ENCODE results near the gene GARIN5A.

The GARIN5A gene

GRCh38 chr19:50507376-50507775 is 30.7 kb upstream of the GARIN5A start:
- DNase-seq (ENCODE audit: low read depth): no peak
- TF ChIP-seq CTCF (IDR thresholded peaks at IDR 0.05; ENCODE audit: insufficient read depth, low read depth, low read length, missing control alignments): no peak
- no peak overlapping the region for H3K4me3 ChIP-seq (ENCODE audit: low read depth, low read length)

DNA sequence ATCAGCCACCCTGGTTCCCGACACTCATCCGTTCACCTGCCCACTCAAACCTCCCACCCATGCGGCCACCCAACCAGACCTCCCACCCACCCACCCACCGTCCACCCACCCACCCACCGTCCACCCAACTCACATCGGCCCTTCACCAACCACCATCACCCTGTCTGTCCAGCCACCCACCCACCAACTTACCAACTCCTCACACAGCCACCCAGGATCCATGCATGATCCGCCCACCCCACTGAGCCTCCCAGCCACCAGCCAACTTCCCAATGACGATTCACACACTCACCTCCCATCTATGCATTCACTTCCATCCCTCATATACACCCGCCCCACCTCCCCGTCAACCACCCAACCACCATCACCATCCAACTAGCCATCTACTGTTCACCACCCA is 30.1 kb upstream of the GARIN5A start:
- no peak for TF ChIP-seq CTCF (IDR thresholded peaks at IDR 0.05; ENCODE audit: insufficient read depth, low read depth, low read length, missing control alignments)
- no peak for DNase-seq (ENCODE audit: low read depth)

GRCh38 chr19:50505856-50506611 is 29.4 kb upstream of the GARIN5A start:
- no peak overlapping the region for H3K4me3 ChIP-seq (ENCODE audit: low read depth, low read length)
- DNase-seq (ENCODE audit: low read depth): no peak
- TF ChIP-seq CTCF (IDR thresholded peaks at IDR 0.05; ENCODE audit: insufficient read depth, low read depth, low read length, missing control alignments): no peak

More for the DNA sequence above, 30.1 kb upstream of the GARIN5A start:
- H3K4me3 ChIP-seq (ENCODE audit: low read depth, low read length): no peak overlapping the region

GRCh38 chr19:50501568-50502475 is 25.2 kb upstream of the GARIN5A start:
- TF ChIP-seq CTCF (IDR thresholded peaks at IDR 0.05; ENCODE audit: insufficient read depth, low read depth, low read length, missing control alignments): no peak
- no peak for DNase-seq (ENCODE audit: low read depth)
- no peak overlapping the region for H3K4me3 ChIP-seq (ENCODE audit: low read depth, low read length)

DNA sequence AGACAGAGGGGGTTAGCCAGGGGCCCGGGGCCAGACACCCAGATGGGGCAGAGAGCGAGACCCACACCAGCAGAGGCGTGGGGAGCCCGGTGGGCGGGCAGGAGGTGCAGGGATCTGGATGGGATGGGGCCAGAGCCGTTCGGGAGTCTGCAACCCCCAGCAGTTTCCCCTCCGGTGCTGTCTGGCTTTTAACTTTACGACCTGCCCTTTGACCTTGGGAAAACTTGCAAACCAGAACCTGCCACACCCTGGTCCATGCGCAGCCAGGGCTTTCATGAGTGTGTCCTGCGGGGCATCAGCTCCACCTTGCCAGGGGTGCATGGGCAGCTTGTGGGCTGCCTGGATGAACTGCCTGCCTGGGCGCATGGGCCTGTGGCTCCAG is 24.5 kb upstream of the GARIN5A start:
- TF ChIP-seq CTCF (IDR thresholded peaks at IDR 0.05; ENCODE audit: insufficient read depth, low read depth, low read length, missing control alignments): no peak
- no peak for DNase-seq (ENCODE audit: low read depth)
- H3K4me3 ChIP-seq (ENCODE audit: low read depth, low read length): no peak overlapping the region

- TF ChIP-seq CTCF (IDR thresholded peaks at IDR 0.05; ENCODE audit: insufficient read depth, low read depth, low read length, missing control alignments): no peak
These were observed 24.1 kb upstream of the GARIN5A start for GRCh38 chr19:50500753-50501151.

More at GRCh38 chr19:50500753-50501151, 24.1 kb upstream of the GARIN5A start:
- no peak for DNase-seq (ENCODE audit: low read depth)
- no peak overlapping the region for H3K4me3 ChIP-seq (ENCODE audit: low read depth, low read length)
